Astrocyte (in vitro differentiated cells and primary cell): ENCODE data around the gene FTO. TPM values are rescaled to one million over a fixed set of nuclear protein-coding genes. Genes with fewer than 3 reads are reported as not detected.

Source experiments
- DNase-seq: peaks from one replicate; pipeline ENCODE4 v3.0.0-alpha.2; 2010; ENCODE audit warnings: low read depth
- FAIRE-seq: peaks from 2 replicates; lab custom pipeline; 2011; peaks lifted over from hg19 to GRCh38; lab: Jason Lieb, UNC
- H2AFZ ChIP-seq: 2 replicates; pipeline ENCODE4 v1.6.0; 2012; ENCODE audit warnings: low read depth, low read length, inconsistent platforms
- H3K27ac ChIP-seq: 2 replicates; pipeline ENCODE4 v1.5.1; 2011; ENCODE audit warnings: low read depth, low read length, inconsistent platforms
- H3K27me3 ChIP-seq: 2 replicates; pipeline ENCODE4 v1.6.0; 2011; ENCODE audit warnings: low read length, inconsistent platforms; ENCODE audit not compliant: insufficient read depth
- H3K36me3 ChIP-seq: 2 replicates; pipeline ENCODE4 v1.5.1; 2011; ENCODE audit warnings: low read length, inconsistent platforms; ENCODE audit not compliant: insufficient read depth
- H3K4me1 ChIP-seq: 2 replicates; pipeline ENCODE4 v1.5.1; 2011; ENCODE audit warnings: low read length, inconsistent platforms; ENCODE audit not compliant: insufficient read depth
- H3K4me2 ChIP-seq: 2 replicates; pipeline ENCODE4 v1.6.0; 2012; ENCODE audit warnings: low read length, inconsistent platforms
- H3K4me3 ChIP-seq: 2 replicates; pipeline ENCODE4 v1.5.1; 2011; ENCODE audit warnings: low read depth, mild to moderate bottlenecking, low read length, inconsistent platforms; ENCODE audit not compliant: insufficient read depth
- H3K79me2 ChIP-seq: 2 replicates; pipeline ENCODE4 v1.6.0; 2012; ENCODE audit warnings: mild to moderate bottlenecking, low read length, inconsistent platforms; ENCODE audit not compliant: insufficient read depth
- H3K9ac ChIP-seq: 2 replicates; pipeline ENCODE4 v1.6.0; 2012; ENCODE audit warnings: mild to moderate bottlenecking, low read length, inconsistent platforms
- H3K9me3 ChIP-seq: 2 replicates; pipeline ENCODE4 v1.5.1; 2012; ENCODE audit warnings: low read depth, mild to moderate bottlenecking, low read length, inconsistent platforms; ENCODE audit not compliant: insufficient read depth
- H4K20me1 ChIP-seq: 2 replicates; pipeline ENCODE4 v1.6.0; 2012; ENCODE audit warnings: low read length, inconsistent platforms; ENCODE audit not compliant: insufficient read depth
- H3K27ac Mint-ChIP-seq: one replicate; pipeline ENCODE4 v1.8.0; 2021; ENCODE audit warnings: mild to moderate bottlenecking, mixed read lengths; ENCODE audit not compliant: unreplicated experiment
- H3K27me3 Mint-ChIP-seq: one replicate; pipeline ENCODE4 v1.8.0; 2021; ENCODE audit warnings: low read depth, mixed read lengths; ENCODE audit not compliant: unreplicated experiment
- H3K36me3 Mint-ChIP-seq: one replicate; pipeline ENCODE4 v1.8.0; 2021; ENCODE audit warnings: low read depth, mixed read lengths; ENCODE audit not compliant: unreplicated experiment
- H3K4me1 Mint-ChIP-seq: one replicate; pipeline ENCODE4 v1.8.0; 2021; ENCODE audit warnings: low read depth, mixed read lengths; ENCODE audit not compliant: unreplicated experiment
- H3K4me3 Mint-ChIP-seq: one replicate; pipeline ENCODE4 v1.8.0; 2021; ENCODE audit warnings: mild to moderate bottlenecking, moderate library complexity, mixed read lengths; ENCODE audit not compliant: unreplicated experiment
- H3K9me3 Mint-ChIP-seq: one replicate; pipeline ENCODE4 v1.8.0; 2021; ENCODE audit warnings: mild to moderate bottlenecking, mixed read lengths; ENCODE audit not compliant: unreplicated experiment
- CTCF ChIP-seq: IDR thresholded peaks from 2 replicates; pipeline ENCODE4 v1.5.1; 2011; ENCODE audit warnings: low read depth, mild to moderate bottlenecking, inconsistent platforms, low read length, moderate library complexity; ENCODE audit not compliant: insufficient read depth
- EZH2 ChIP-seq: IDR thresholded peaks from 2 replicates; pipeline ENCODE4 v1.6.1; 2012; ENCODE audit warnings: mild to moderate bottlenecking, low read length, inconsistent platforms; ENCODE audit not compliant: insufficient read depth
- total RNA-seq: library from RNA; stranded (reverse); gene quantifications from 2 replicates; pipeline ENCODE4 v1.2.1, GENCODE V29; 2021

FTO gene
- total RNA-seq, 1 donor from 2014 or later: 73.1 TPM

- Mint-ChIP-seq H3K27me3 (peaks cover 1% of the 10 kb centered on the region), H3K36me3 (no peaks in the 10 kb centered on the region), H3K4me3 (no peak overlapping the region), H3K9me3 (peaks cover 5% of the 10 kb centered on the region), H3K4me1 (peaks cover 4% of the 10 kb centered on the region), H3K27ac (no peak overlapping the region)
- Histone ChIP-seq H3K27me3 (peaks cover 3% of the 10 kb centered on the region), H3K4me2 (no peak overlapping the region), H3K9me3 (no peaks in the 10 kb centered on the region), H3K4me3 (no peak overlapping the region), H3K4me1 (no peaks in the 10 kb centered on the region), H2AFZ (no peak overlapping the region), H3K9ac (no peak overlapping the region), H3K36me3 (no peaks in the 10 kb centered on the region), H3K79me2 (no peaks in the 10 kb centered on the region), H3K27ac (no peak overlapping the region), H4K20me1 (no peaks in the 10 kb centered on the region)
- FAIRE-seq (no peak), DNase-seq (no peak)
- TF ChIP-seq CTCF (no peak), EZH2 (no peak)
Measured at GRCh38 chr16:54156349-54156748, 452.4 kb downstream of the FTO start.

GRCh38 chr16:54158986-54159385, 455.0 kb downstream of the FTO start:
- H3K9me3 Mint-ChIP-seq: peaks cover 13% of the 10 kb centered on the region
- Histone ChIP-seq H3K9ac (no peak overlapping the region), H2AFZ (no peak overlapping the region), H3K4me3 (no peak overlapping the region), H3K4me2 (no peak overlapping the region), H3K9me3 (no peaks in the 10 kb centered on the region), H3K36me3 (no peaks in the 10 kb centered on the region), H3K27me3 (peaks cover 3% of the 10 kb centered on the region), H3K79me2 (no peaks in the 10 kb centered on the region), H3K4me1 (no peaks in the 10 kb centered on the region), H4K20me1 (no peaks in the 10 kb centered on the region), H3K27ac (no peak overlapping the region)
- H3K4me1 Mint-ChIP-seq: no peaks in the 10 kb centered on the region
- DNase-seq (no peak), FAIRE-seq (no peak)
- H3K27ac Mint-ChIP-seq: no peak overlapping the region
- no peaks in the 10 kb centered on the region for H3K36me3 Mint-ChIP-seq
- no peak overlapping the region for H3K4me3 Mint-ChIP-seq
- TF ChIP-seq CTCF (no peak), EZH2 (no peak)
- H3K27me3 Mint-ChIP-seq: peaks cover 1% of the 10 kb centered on the region

GRCh38 chr16:54159490-54160080, 455.6 kb downstream of the FTO start:
- Histone ChIP-seq H3K27ac (no peak overlapping the region), H3K36me3 (no peaks in the 10 kb centered on the region), H3K4me2 (no peak overlapping the region), H4K20me1 (no peaks in the 10 kb centered on the region), H2AFZ (no peak overlapping the region), H3K4me1 (no peaks in the 10 kb centered on the region), H3K9me3 (no peaks in the 10 kb centered on the region), H3K9ac (no peak overlapping the region), H3K79me2 (no peaks in the 10 kb centered on the region), H3K4me3 (no peak overlapping the region), H3K27me3 (peaks cover 3% of the 10 kb centered on the region)
- Mint-ChIP-seq H3K27ac (no peak overlapping the region), H3K4me3 (no peak overlapping the region), H3K9me3 (peaks cover 14% of the 10 kb centered on the region), H3K4me1 (no peaks in the 10 kb centered on the region), H3K27me3 (peaks cover 1% of the 10 kb centered on the region), H3K36me3 (no peaks in the 10 kb centered on the region)
- DNase-seq (no peak), FAIRE-seq (no peak)
- no peak for TF ChIP-seq EZH2
- no peak for TF ChIP-seq CTCF
